K562 (cell line): ENCODE data around the gene UBE3D. TPM values are rescaled to one million over a fixed set of nuclear protein-coding genes. Genes with fewer than 3 reads are reported as not detected.

Experiments
- ATAC-seq: fragments of 200-7000 bp; cut with Tn5 transposase; 3 replicates; pipeline ENCODE4 v1.9.1; 2020; ENCODE audit warnings: moderate library complexity
- BruUV-seq: library from RNA; stranded (reverse); fragments of 400-500 nt; replicated peaks from 2 replicates; lab custom pipeline; 2021; lab: Mats Ljungman, UMichigan
- CTCF ChIA-PET: fragments of 300-600 bp; formaldehyde crosslinking; extraction: SDS; loops from one replicate; lab custom pipeline; 2021; ENCODE audit warnings: low intra/inter-chr PET ratio; lab: Yijun Ruan, JAX
- POLR2A ChIA-PET: fragments of 300-600, 350-650 bp; sonication (Branson Sonifier 250); formaldehyde crosslinking; extraction: SDS; loops from one replicate; lab custom pipeline; 2021; ENCODE audit warnings: antibody characterized with exemption, inconsistent platforms; lab: Yijun Ruan, JAX
- DNase-seq, 4 experiments: peaks; one replicate each; pipeline versions ENCODE4 v3.0.0 to v3.0.0-alpha.2; 2011 to 2018; ENCODE audit warnings: low spot score in 3 of 4, mixed read lengths in 3 of 4; ENCODE audit errors: extremely low read depth in 1 of 4
- FAIRE-seq: peaks from 2 replicates; lab custom pipeline; 2011; peaks lifted over from hg19 to GRCh38; lab: Jason Lieb, UNC
- H2AFZ ChIP-seq: 2 replicates; pipeline ENCODE4 v1.6.0; 2011; ENCODE audit warnings: low read depth, low read length, control low read depth, inconsistent platforms
- H3K27ac ChIP-seq: fragments of 200-600 bp; 3 replicates; pipeline ENCODE4 v1.8.0; 2011; ENCODE audit warnings: low read depth, mild to moderate bottlenecking, control low read depth, inconsistent platforms, low read length, moderate library complexity, mixed read lengths; ENCODE audit errors: extremely low read depth
- H3K27me3 ChIP-seq, 2 experiments: fragments of 300-600 bp in 1 of 2; 2 replicates in 1 of 2; 3 replicates in 1 of 2; pipeline versions ENCODE4 v1.6.0 to v1.8.0; 2011; ENCODE audit warnings: inconsistent platforms in 2 of 2, low read length in 2 of 2, mild to moderate bottlenecking in 1 of 2, mixed read lengths in 1 of 2, moderate library complexity in 1 of 2; ENCODE audit not compliant: control insufficient read depth in 2 of 2, insufficient read depth in 2 of 2
- H3K36me3 ChIP-seq: fragments of 300-600 bp; 3 replicates; pipeline ENCODE4 v1.8.0; 2011; ENCODE audit warnings: mild to moderate bottlenecking, low read length, inconsistent platforms; ENCODE audit not compliant: control insufficient read depth, insufficient read depth
- H3K4me1 ChIP-seq, 2 experiments: fragments of 200-600 bp in 1 of 2; replicated peaks in 1 of 2; 2 replicates in 1 of 2; 3 replicates in 1 of 2; pipeline versions ENCODE4 v1.5.1 to v1.8.0; 2011; ENCODE audit warnings: inconsistent platforms in 2 of 2, low read length in 2 of 2, mild to moderate bottlenecking in 1 of 2, mixed read lengths in 1 of 2, moderate library complexity in 1 of 2; ENCODE audit not compliant: control insufficient read depth in 2 of 2, insufficient read depth in 2 of 2
- H3K4me2 ChIP-seq: 2 replicates; pipeline ENCODE4 v1.6.1; 2011; ENCODE audit warnings: low read length, control low read depth, inconsistent platforms, mixed read lengths; ENCODE audit not compliant: insufficient read depth
- H3K4me3 ChIP-seq: fragments of 200-600 bp; sonication (generic), shearing (Covaris generic); 2 replicates; pipeline ENCODE4 v1.5.1; 2016; ENCODE audit warnings: control low read depth, inconsistent platforms
- H3K79me2 ChIP-seq: fragments of 200-600 bp; 3 replicates; pipeline ENCODE4 v1.8.0; 2011; ENCODE audit warnings: low read length, inconsistent platforms; ENCODE audit not compliant: control insufficient read depth, insufficient read depth
- H3K9ac ChIP-seq, 2 experiments: 2 replicates each; pipeline versions ENCODE4 v1.6.0 to v1.6.1; 2011; ENCODE audit warnings: low read depth in 2 of 2, low read length in 2 of 2, control low read depth in 1 of 2, inconsistent platforms in 1 of 2, mild to moderate bottlenecking in 1 of 2, mixed read lengths in 1 of 2; ENCODE audit not compliant: insufficient read depth in 1 of 2
- H3K9me1 ChIP-seq: one replicate; pipeline ENCODE4 v1.6.0; 2011; ENCODE audit warnings: inconsistent platforms, mild to moderate bottlenecking, low read length, moderate library complexity; ENCODE audit not compliant: control insufficient read depth, insufficient read depth
- H3K9me3 ChIP-seq: replicated peaks from 2 replicates; pipeline ENCODE4 v1.5.1; 2011; ENCODE audit warnings: low read depth, low read length, inconsistent platforms; ENCODE audit not compliant: control insufficient read depth, insufficient read depth
- H4K20me1 ChIP-seq: replicated peaks from 2 replicates; pipeline ENCODE4 v1.6.1; 2011; ENCODE audit warnings: low read length, inconsistent platforms, mixed read lengths; ENCODE audit not compliant: control insufficient read depth, insufficient read depth
- CTBP1 ChIP-seq: fragments of 450-650 bp; IDR thresholded peaks from 2 replicates; pipeline ENCODE4 v1.6.1; 2016; ENCODE audit warnings: borderline replicate concordance
- HDAC1 ChIP-seq, 2 experiments: fragments of 450-650 bp; IDR thresholded peaks; 2 replicates each; pipeline ENCODE4 v1.6.1; 2016 to 2017; ENCODE audit warnings: inconsistent platforms in 1 of 2, mild to moderate bottlenecking in 1 of 2, moderate library complexity in 1 of 2
- HDAC3 ChIP-seq: fragments of 450-650 bp; IDR thresholded peaks from 2 replicates; pipeline ENCODE4 v1.6.1; 2018; ENCODE audit warnings: borderline replicate concordance, mild to moderate bottlenecking, moderate library complexity; ENCODE audit not compliant: partially characterized antibody
- HNRNPUL1 ChIP-seq: fragments of 200-400 bp; formaldehyde crosslinking; IDR thresholded peaks from 2 replicates; pipeline ENCODE4 v1.6.1; 2017; ENCODE audit warnings: low read length
- NCOA2 ChIP-seq, 2 experiments: fragments of 450-650 bp; IDR thresholded peaks; 2 replicates each; pipeline ENCODE4 v1.6.1; 2018; ENCODE audit warnings: mild to moderate bottlenecking in 2 of 2, moderate library complexity in 1 of 2; ENCODE audit not compliant: partially characterized antibody in 2 of 2
- NFIC ChIP-seq: fragments of 450-650 bp; IDR thresholded peaks from 2 replicates; pipeline ENCODE4 v1.6.1; 2017; ENCODE audit warnings: mild to moderate bottlenecking, inconsistent platforms
- NFIX ChIP-seq: fragments of 250-450 bp; sonication (Bioruptor Pico); IDR thresholded peaks from 2 replicates; pipeline ENCODE4 v1.4.0; 2020; ENCODE audit warnings: low read depth, mild to moderate bottlenecking, moderate library complexity
- POLR2AphosphoS5 ChIP-seq: IDR thresholded peaks from 2 replicates; pipeline ENCODE4 v1.6.1; 2011; ENCODE audit warnings: mild to moderate bottlenecking, low read depth, low read length, moderate library complexity; ENCODE audit not compliant: control insufficient read depth, insufficient read depth
- ZNF354B ChIP-seq: fragments of 250-450 bp; sonication (Bioruptor Pico); IDR thresholded peaks from 2 replicates; pipeline ENCODE4 v1.4.0; 2020
- ZNF766 ChIP-seq: fragments of 200-800 bp; sonication (Bioruptor generic); conservative IDR thresholded peaks from 2 replicates; pipeline ENCODE4 v1.6.1; 2016; ENCODE audit warnings: missing genetic modification characterization, missing compliant biosample characterization
- ZNF77 ChIP-seq: fragments of 250-450 bp; sonication (Bioruptor Pico); IDR thresholded peaks from 2 replicates; pipeline ENCODE4 v1.5.0; 2020
- WGBS: fragments of 100-300 bp; shearing (Covaris generic); methylation state at CpG from one replicate; pipeline ENCODE4 v1.1.6; 2016; ENCODE audit warnings: low coverage, mixed read lengths; ENCODE audit not compliant: insufficient coverage; ENCODE audit errors: missing lambda C conversion rate; 5-methylcytosine and 5-hydroxymethylcytosine counted together
- in situ Hi-C: fragments of 300-500 bp; cut with MboI; formaldehyde crosslinking; loops from 4 replicates; pipeline ENCODE4 v1.15.0; 2018; ENCODE audit warnings: inconsistent platforms, mixed read lengths
- intact Hi-C: fragments of 100-400 bp; cut with micrococcal nuclease; formaldehyde crosslinking; loops from 2 replicates; pipeline ENCODE4 v1.14.2; 2022
- polyA plus RNA-seq, 8 experiments: library from polyadenylated mRNA; depleted of rRNA in 4 of 8; stranded (reverse) in 5 of 8; unstranded in 3 of 8; fragments of >200 nt; fragmentation: Nextera tagmentation in 2 of 8; fragmentation: Illumina TruSeq in 1 of 8; extraction: Ambion mirVana in 2 of 8; extraction: Trizol in 1 of 8; gene quantifications; 2 replicates each; pipeline versions ENCODE4 v1.2.1 to v1.2.3, GENCODE V29; 2011 to 2014; ENCODE audit warnings: inconsistent platforms in 1 of 8, missing spikeins in 1 of 8
- total RNA-seq, 7 experiments: library from RNA; depleted of rRNA in 6 of 7; stranded (reverse); fragments of >200 nt in 6 of 7; fragmentation: Illumina TruSeq in 2 of 7; extraction: Trizol in 2 of 7; gene quantifications; 2 replicates each; pipeline versions ENCODE4 v1.2.1 to v1.2.3, GENCODE V29; 2011 to 2021; ENCODE audit warnings: low replicate concordance in 1 of 7
- TF ChIP-seq, protein P1 (sequence below): sonication (generic); formaldehyde crosslinking; IDR thresholded peaks from 2 replicates; pipeline ENCODE4 v1.8.1; 2022; ENCODE audit warnings: missing genetic modification reagents
- TF ChIP-seq, protein P2 (sequence below): fragments of 200-400 bp; formaldehyde crosslinking; IDR thresholded peaks from 2 replicates; pipeline ENCODE4 v1.6.1; 2017; ENCODE audit warnings: mild to moderate bottlenecking, low read depth, low read length, moderate library complexity
- TF ChIP-seq, protein P3 (sequence below): sonication (generic); formaldehyde crosslinking; IDR thresholded peaks from 2 replicates; pipeline ENCODE4 v1.8.1; 2022; ENCODE audit warnings: missing genetic modification reagents

UBE3D gene
- total and polyA plus RNA-seq, 9 of the 15 experiments (the other 6 are each of a cell fraction or from before 2014, with no cell fraction given): 9.4 to 17.6 (median 11.9) TPM

DNA sequence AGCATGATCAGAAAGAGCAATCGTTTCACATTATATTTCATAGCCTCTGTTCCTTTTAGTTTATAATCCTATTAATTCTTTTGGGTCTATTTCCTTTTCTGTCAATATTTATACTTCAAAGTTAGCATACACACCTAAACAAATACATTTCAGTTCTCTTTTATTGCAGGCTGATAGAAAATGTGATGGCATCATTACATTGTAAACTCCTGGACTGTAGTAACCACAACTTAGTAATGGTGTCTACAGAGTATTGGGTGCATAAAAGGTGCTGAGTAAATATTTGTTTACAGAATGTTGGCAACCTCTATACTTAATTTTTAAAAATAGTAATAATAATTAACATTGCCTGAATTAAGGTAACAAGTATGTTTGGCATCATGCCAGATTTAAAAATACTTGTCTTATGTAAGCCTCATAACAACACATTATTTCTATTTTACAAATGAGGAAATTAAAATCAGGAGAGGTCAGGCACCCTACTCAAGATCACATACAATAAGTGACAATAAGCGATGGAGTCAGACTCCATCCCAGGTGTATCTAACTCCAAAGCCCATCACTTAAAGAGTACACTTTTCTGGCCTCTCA lies 195.0 kb downstream of the UBE3D start:
- WGBS: 52% methylated on average over 2 of the region's 2 CpGs
- POLR2A ChIA-PET: no interaction called here

DNA sequence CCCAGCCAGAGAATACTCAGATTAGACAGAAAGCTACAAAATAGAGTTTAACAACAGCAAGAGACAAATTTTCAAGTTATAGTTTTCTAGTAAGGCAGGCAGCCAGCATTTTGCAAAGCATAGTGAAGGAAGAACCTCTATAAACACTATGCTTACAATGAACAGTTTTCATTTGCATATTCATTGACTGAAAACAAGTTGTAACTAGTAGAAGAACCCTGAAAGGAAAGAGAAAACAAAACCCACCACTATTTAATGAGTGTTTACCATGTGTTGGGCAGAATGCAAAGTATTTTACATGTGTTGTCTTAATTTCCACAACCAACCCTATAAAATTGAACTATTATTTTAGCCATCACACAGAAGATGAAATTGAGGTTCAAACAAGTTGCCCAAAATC lies 196.1 kb downstream of the UBE3D start:
- intact Hi-C loops: no loop called here
- no peak overlapping the region for H3K27ac ChIP-seq
- H3K36me3 ChIP-seq: no peaks in the 10 kb centered on the region
- no TSS peak for BruUV-seq
- no peaks in the 10 kb centered on the region for H3K9me3 ChIP-seq
- ChIA-PET CTCF (no interaction called here), POLR2A (no interaction called here)
- H4K20me1 ChIP-seq: no peaks in the 10 kb centered on the region
- H3K4me2 ChIP-seq: no peak overlapping the region
- no peak for FAIRE-seq
- no peak overlapping the region for H2AFZ ChIP-seq
- H3K4me1 ChIP-seq: no peaks in the 10 kb centered on the region
- DNase-seq: no peak
- no peak for ATAC-seq
- in situ Hi-C loops: no loop called here
- H3K4me3 ChIP-seq: no peak overlapping the region
- no peaks in the 10 kb centered on the region for H3K9me1 ChIP-seq
- H3K79me2 ChIP-seq: no peaks in the 10 kb centered on the region
- no peaks in the 10 kb centered on the region for H3K27me3 ChIP-seq
- H3K9ac ChIP-seq: no peak overlapping the region
- no peak for TF ChIP-seq NCOA2 (IDR thresholded peaks at IDR 0.05; ENCODE audit: partially characterized antibody in 2 of 2)
- TF ChIP-seq ZNF354B (CRISPR knock-in tag): no peak
- TF ChIP-seq, protein P1, sequence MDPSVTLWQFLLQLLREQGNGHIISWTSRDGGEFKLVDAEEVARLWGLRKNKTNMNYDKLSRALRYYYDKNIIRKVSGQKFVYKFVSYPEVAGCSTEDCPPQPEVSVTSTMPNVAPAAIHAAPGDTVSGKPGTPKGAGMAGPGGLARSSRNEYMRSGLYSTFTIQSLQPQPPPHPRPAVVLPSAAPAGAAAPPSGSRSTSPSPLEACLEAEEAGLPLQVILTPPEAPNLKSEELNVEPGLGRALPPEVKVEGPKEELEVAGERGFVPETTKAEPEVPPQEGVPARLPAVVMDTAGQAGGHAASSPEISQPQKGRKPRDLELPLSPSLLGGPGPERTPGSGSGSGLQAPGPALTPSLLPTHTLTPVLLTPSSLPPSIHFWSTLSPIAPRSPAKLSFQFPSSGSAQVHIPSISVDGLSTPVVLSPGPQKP (CRISPR knock-in tag): no peak
- TF ChIP-seq, protein P2, sequence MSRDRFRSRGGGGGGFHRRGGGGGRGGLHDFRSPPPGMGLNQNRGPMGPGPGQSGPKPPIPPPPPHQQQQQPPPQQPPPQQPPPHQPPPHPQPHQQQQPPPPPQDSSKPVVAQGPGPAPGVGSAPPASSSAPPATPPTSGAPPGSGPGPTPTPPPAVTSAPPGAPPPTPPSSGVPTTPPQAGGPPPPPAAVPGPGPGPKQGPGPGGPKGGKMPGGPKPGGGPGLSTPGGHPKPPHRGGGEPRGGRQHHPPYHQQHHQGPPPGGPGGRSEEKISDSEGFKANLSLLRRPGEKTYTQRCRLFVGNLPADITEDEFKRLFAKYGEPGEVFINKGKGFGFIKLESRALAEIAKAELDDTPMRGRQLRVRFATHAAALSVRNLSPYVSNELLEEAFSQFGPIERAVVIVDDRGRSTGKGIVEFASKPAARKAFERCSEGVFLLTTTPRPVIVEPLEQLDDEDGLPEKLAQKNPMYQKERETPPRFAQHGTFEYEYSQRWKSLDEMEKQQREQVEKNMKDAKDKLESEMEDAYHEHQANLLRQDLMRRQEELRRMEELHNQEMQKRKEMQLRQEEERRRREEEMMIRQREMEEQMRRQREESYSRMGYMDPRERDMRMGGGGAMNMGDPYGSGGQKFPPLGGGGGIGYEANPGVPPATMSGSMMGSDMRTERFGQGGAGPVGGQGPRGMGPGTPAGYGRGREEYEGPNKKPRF: no peak
- no peak for TF ChIP-seq CTBP1
- TF ChIP-seq HDAC3: no peak
- TF ChIP-seq HNRNPUL1: no peak
- TF ChIP-seq, protein P3, sequence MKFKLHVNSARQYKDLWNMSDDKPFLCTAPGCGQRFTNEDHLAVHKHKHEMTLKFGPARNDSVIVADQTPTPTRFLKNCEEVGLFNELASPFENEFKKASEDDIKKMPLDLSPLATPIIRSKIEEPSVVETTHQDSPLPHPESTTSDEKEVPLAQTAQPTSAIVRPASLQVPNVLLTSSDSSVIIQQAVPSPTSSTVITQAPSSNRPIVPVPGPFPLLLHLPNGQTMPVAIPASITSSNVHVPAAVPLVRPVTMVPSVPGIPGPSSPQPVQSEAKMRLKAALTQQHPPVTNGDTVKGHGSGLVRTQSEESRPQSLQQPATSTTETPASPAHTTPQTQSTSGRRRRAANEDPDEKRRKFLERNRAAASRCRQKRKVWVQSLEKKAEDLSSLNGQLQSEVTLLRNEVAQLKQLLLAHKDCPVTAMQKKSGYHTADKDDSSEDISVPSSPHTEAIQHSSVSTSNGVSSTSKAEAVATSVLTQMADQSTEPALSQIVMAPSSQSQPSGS (CRISPR knock-in tag): no peak
- no peak for TF ChIP-seq ZNF766 (CRISPR knock-in tag)
- no peak for TF ChIP-seq HDAC1 (IDR thresholded peaks at IDR 0.05)
- no peak for TF ChIP-seq ZNF77 (CRISPR knock-in tag)

More for the DNA sequence above, 195.0 kb downstream of the UBE3D start:
- no peak for DNase-seq
- TF ChIP-seq POLR2AphosphoS5 (no peak), NFIC (peak; percentile 96), NFIX (CRISPR knock-in tag) (peak; percentile 96)
- H3K27me3 ChIP-seq: no peaks in the 10 kb centered on the region
- H2AFZ ChIP-seq: no peak overlapping the region
- no peak overlapping the region for H3K9ac ChIP-seq
- intact Hi-C loops: no loop called here
- no peak overlapping the region for H3K4me3 ChIP-seq
- no peaks in the 10 kb centered on the region for H3K36me3 ChIP-seq
- ATAC-seq: no peak
- no peaks in the 10 kb centered on the region for H3K9me3 ChIP-seq
- BruUV-seq: no TSS peak
- in situ Hi-C loops: no loop called here
- H3K79me2 ChIP-seq: no peaks in the 10 kb centered on the region
- H3K4me2 ChIP-seq: no peak overlapping the region
- FAIRE-seq: no peak
- no peaks in the 10 kb centered on the region for H4K20me1 ChIP-seq
- H3K4me1 ChIP-seq: peaks cover 0 to 3% of the 10 kb centered on the region in 2 experiments; a peak in 2 of 5 replicates
- H3K27ac ChIP-seq: no peak overlapping the region
- no peaks in the 10 kb centered on the region for H3K9me1 ChIP-seq
- CTCF ChIA-PET: no interaction called here
